ENCODE results near the gene EYA4.
A peak's percentile ranks its signal among the peaks of the same experiment; 100 is the strongest.

Gene EYA4

GRCh38 chr6:133241086-133241900 lies at the start of gene EYA4:
Gene EYA4, plus strand, starts transcription at chr6:133241357. Its CDS starts 33,424 bp downstream, at chr6:133274781.
- H3K27ac Mint-ChIP-seq, result no peak within 1 kb of the TSS
- peak; percentile 65 for DNase-seq
- peak within 1 kb of the TSS; percentile 88 for H3K4me3 Mint-ChIP-seq
- peaks cover 36% of the 10 kb centered on the region for H3K4me1 Mint-ChIP-seq
- peaks cover 54% of the 10 kb centered on the region for H3K27me3 Mint-ChIP-seq (ENCODE audit: low read depth, poor library complexity)
- TF ChIP-seq CTCF (IDR thresholded peaks at IDR 0.05), result no peak
- H3K9me3 Mint-ChIP-seq, result no peaks in the 10 kb centered on the region
- H3K36me3 Mint-ChIP-seq (ENCODE audit: low read depth), result no peaks in the 10 kb centered on the region

GRCh38 chr6:133193396-133193795 lies 47.8 kb upstream of the EYA4 start:
- no peak overlapping the region for H3K27ac Mint-ChIP-seq
- peaks cover 26% of the 10 kb centered on the region for H3K9me3 Mint-ChIP-seq
- no peak overlapping the region for H3K4me3 Mint-ChIP-seq
- peaks cover 4% of the 10 kb centered on the region for H3K27me3 Mint-ChIP-seq (ENCODE audit: low read depth, poor library complexity)
- peaks cover 22% of the 10 kb centered on the region for H3K36me3 Mint-ChIP-seq (ENCODE audit: low read depth)
- DNase-seq, result no peak
- TF ChIP-seq CTCF (IDR thresholded peaks at IDR 0.05), result no peak
- peaks cover 28% of the 10 kb centered on the region for H3K4me1 Mint-ChIP-seq

- Mint-ChIP-seq H3K27ac (no peak overlapping the region), H3K4me3 (no peak overlapping the region), H3K4me1 (peaks cover 10% of the 10 kb centered on the region), H3K27me3 (ENCODE audit: low read depth, poor library complexity) (peaks cover 6% of the 10 kb centered on the region), H3K36me3 (ENCODE audit: low read depth) (peaks cover 13% of the 10 kb centered on the region), H3K9me3 (peaks cover 14% of the 10 kb centered on the region)
- DNase-seq, result no peak
- no peak for TF ChIP-seq CTCF (IDR thresholded peaks at IDR 0.05)
Observed at GRCh38 chr6:133198725-133199124, 42.4 kb upstream of the EYA4 start.

GRCh38 chr6:133201231-133201630 lies 39.9 kb upstream of the EYA4 start:
- no peak for DNase-seq
- peaks cover 4% of the 10 kb centered on the region for H3K9me3 Mint-ChIP-seq
- H3K27ac Mint-ChIP-seq, result no peak overlapping the region
- no peaks in the 10 kb centered on the region for H3K36me3 Mint-ChIP-seq (ENCODE audit: low read depth)
- H3K27me3 Mint-ChIP-seq (ENCODE audit: low read depth, poor library complexity), result peaks cover 4% of the 10 kb centered on the region
- H3K4me3 Mint-ChIP-seq, result no peak overlapping the region
- TF ChIP-seq CTCF (IDR thresholded peaks at IDR 0.05), result no peak
- H3K4me1 Mint-ChIP-seq, result peaks cover 11% of the 10 kb centered on the region

GRCh38 chr6:133202610-133203343 lies 38.4 kb upstream of the EYA4 start:
- Mint-ChIP-seq H3K4me3 (no peak overlapping the region), H3K4me1 (peaks cover 20% of the 10 kb centered on the region), H3K36me3 (ENCODE audit: low read depth) (no peaks in the 10 kb centered on the region), H3K27me3 (ENCODE audit: low read depth, poor library complexity) (peaks cover 4% of the 10 kb centered on the region), H3K27ac (no peak overlapping the region), H3K9me3 (peaks cover 4% of the 10 kb centered on the region)
- no peak for TF ChIP-seq CTCF (IDR thresholded peaks at IDR 0.05)
- DNase-seq, result no peak

Measured in nephron progenitor cell (in vitro differentiated cells).